HepG2 (cell line): ENCODE measurements around the gene NME1. TPM values are rescaled to one million over a fixed set of nuclear protein-coding genes. Genes with fewer than 3 reads are reported as not detected.

Experiments used
- ATF7 ChIP-seq, 2 experiments: fragments of 450-650 bp in 1 of 2; sonication (generic) in 1 of 2; formaldehyde crosslinking in 1 of 2; IDR thresholded peaks; 2 replicates each; pipeline versions ENCODE4 v1.4.0 to v1.6.1; 2016 to 2020; ENCODE audit warnings: antibody characterized with exemption in 1 of 2, mild to moderate bottlenecking in 1 of 2, missing genetic modification reagents in 1 of 2
- EZH2 ChIP-seq: conservative IDR thresholded peaks from 2 replicates; pipeline ENCODE4 v1.6.1; 2012; ENCODE audit warnings: mild to moderate bottlenecking, low read depth, low read length, moderate library complexity
- FOXO1 ChIP-seq: sonication (generic); formaldehyde crosslinking; IDR thresholded peaks from 2 replicates; pipeline ENCODE4 v1.4.0; 2020; ENCODE audit warnings: missing genetic modification reagents
- GZF1 ChIP-seq: sonication (generic); formaldehyde crosslinking; IDR thresholded peaks from 2 replicates; pipeline ENCODE4 v1.5.1; 2020; ENCODE audit warnings: mild to moderate bottlenecking, missing genetic modification reagents
- HOXD1 ChIP-seq: sonication (generic); formaldehyde crosslinking; IDR thresholded peaks from 2 replicates; pipeline ENCODE4 v1.5.0; 2020; ENCODE audit warnings: missing genetic modification reagents
- MTF2 ChIP-seq: sonication (generic); formaldehyde crosslinking; IDR thresholded peaks from 2 replicates; pipeline ENCODE4 v1.5.0; 2020; ENCODE audit warnings: missing genetic modification reagents, borderline replicate concordance
- NR2F2 ChIP-seq: IDR thresholded peaks from 2 replicates; pipeline ENCODE4 v1.6.1; 2012; ENCODE audit warnings: low read depth, inconsistent platforms, borderline replicate concordance
- ONECUT2 ChIP-seq: sonication (generic); formaldehyde crosslinking; IDR thresholded peaks from 2 replicates; pipeline ENCODE4 v1.4.0; 2020; ENCODE audit warnings: missing genetic modification reagents
- RFX5 ChIP-seq: IDR thresholded peaks from 2 replicates; pipeline ENCODE4 v1.6.1; 2011; ENCODE audit warnings: low read depth, low read length, improper control_type of control experiment
- RXRA ChIP-seq: sonication (generic); formaldehyde crosslinking; IDR thresholded peaks from 2 replicates; pipeline ENCODE4 v1.5.1; 2020; ENCODE audit warnings: missing genetic modification reagents
- SMARCC2 ChIP-seq: fragments of 450-650 bp; IDR thresholded peaks from 2 replicates; pipeline ENCODE4 v1.6.1; 2017; ENCODE audit warnings: antibody characterized with exemption, mild to moderate bottlenecking
- SYNCRIP ChIP-seq: fragments of 200-400 bp; formaldehyde crosslinking; IDR thresholded peaks from 2 replicates; pipeline ENCODE4 v1.6.1; 2018; ENCODE audit warnings: mild to moderate bottlenecking, low read depth, low read length; ENCODE audit not compliant: insufficient read depth
- TCF7 ChIP-seq: sonication (generic); IDR thresholded peaks from 2 replicates; pipeline ENCODE4 v1.6.1; 2016; ENCODE audit warnings: antibody characterized with exemption, low read depth
- TMF1 ChIP-seq: sonication (generic); formaldehyde crosslinking; IDR thresholded peaks from 2 replicates; pipeline ENCODE4 v1.8.1; 2022; ENCODE audit warnings: low read depth, missing genetic modification reagents
- TRIM24 ChIP-seq: sonication (generic); formaldehyde crosslinking; IDR thresholded peaks from 2 replicates; pipeline ENCODE4 v1.8.0; 2022; ENCODE audit warnings: mild to moderate bottlenecking, missing genetic modification reagents
- ZEB1 ChIP-seq: IDR thresholded peaks from 2 replicates; pipeline ENCODE4 v1.6.1; 2012; ENCODE audit warnings: mild to moderate bottlenecking, low read depth, inconsistent platforms; ENCODE audit not compliant: insufficient replicate concordance
- ZNF17 ChIP-seq: sonication (generic); formaldehyde crosslinking; IDR thresholded peaks from 2 replicates; pipeline ENCODE4 v1.5.0; 2020; ENCODE audit warnings: mild to moderate bottlenecking, missing genetic modification reagents
- ZNF317 ChIP-seq: sonication (generic); formaldehyde crosslinking; IDR thresholded peaks from 2 replicates; pipeline ENCODE4 v1.5.0; 2020; ENCODE audit warnings: mild to moderate bottlenecking, missing genetic modification reagents
- ZNF382 ChIP-seq: sonication (generic); formaldehyde crosslinking; IDR thresholded peaks from 2 replicates; pipeline ENCODE4 v1.5.0; 2020; ENCODE audit warnings: missing genetic modification reagents, mild to moderate bottlenecking, borderline replicate concordance
- ZSCAN20 ChIP-seq: sonication (generic); formaldehyde crosslinking; IDR thresholded peaks from 2 replicates; pipeline ENCODE4 v1.4.0; 2020; ENCODE audit warnings: missing genetic modification reagents, mild to moderate bottlenecking, borderline replicate concordance
- polyA plus RNA-seq, 8 experiments: library from polyadenylated mRNA; depleted of rRNA in 3 of 8; stranded (reverse) in 7 of 8; unstranded in 1 of 8; fragments of >200 nt; fragmentation: Illumina TruSeq in 4 of 8; extraction: Trizol in 4 of 8; gene quantifications; 2 replicates each; pipeline versions ENCODE4 v1.2.1 to v1.2.3, GENCODE V29; 2011 to 2016; ENCODE audit warnings: low read depth in 4 of 8, missing spikeins in 1 of 8, mixed read lengths in 1 of 8; ENCODE audit not compliant: insufficient read depth in 1 of 8
- total RNA-seq, 5 experiments: library from RNA; depleted of rRNA; stranded (reverse); fragments of >200 nt; fragmentation: Illumina TruSeq; extraction: Trizol; gene quantifications; 2 replicates each; pipeline ENCODE4 v1.2.3, GENCODE V29; 2016; ENCODE audit warnings: low read depth in 1 of 5
- TF ChIP-seq, protein P1 (sequence below), 2 experiments: IDR thresholded peaks; 2 replicates each; pipeline ENCODE4 v1.6.1; 2011 to 2012; ENCODE audit warnings: low read length in 2 of 2, borderline replicate concordance in 1 of 2, low read depth in 1 of 2, mild to moderate bottlenecking in 1 of 2, moderate library complexity in 1 of 2
- TF ChIP-seq, protein P2 (sequence below): sonication (generic); formaldehyde crosslinking; IDR thresholded peaks from 2 replicates; pipeline ENCODE4 v1.8.1; 2023; ENCODE audit warnings: missing genetic modification reagents, mild to moderate bottlenecking, borderline replicate concordance
- TF ChIP-seq, protein P3 (sequence below): sonication (generic); formaldehyde crosslinking; IDR thresholded peaks from 2 replicates; pipeline ENCODE4 v1.8.0; 2022; ENCODE audit warnings: mild to moderate bottlenecking, missing genetic modification reagents, moderate library complexity
- TF ChIP-seq, protein P4 (sequence below): sonication (generic); formaldehyde crosslinking; IDR thresholded peaks from 2 replicates; pipeline ENCODE4 v1.8.1; 2023; ENCODE audit warnings: mild to moderate bottlenecking, inconsistent platforms, moderate library complexity, missing genetic modification reagents, borderline replicate concordance

Gene NME1
- total and polyA plus RNA-seq, 2 of the 13 experiments (the other 11 are each of a cell fraction or from before 2014, with no cell fraction given) = 295 to 516 TPM

DNA sequence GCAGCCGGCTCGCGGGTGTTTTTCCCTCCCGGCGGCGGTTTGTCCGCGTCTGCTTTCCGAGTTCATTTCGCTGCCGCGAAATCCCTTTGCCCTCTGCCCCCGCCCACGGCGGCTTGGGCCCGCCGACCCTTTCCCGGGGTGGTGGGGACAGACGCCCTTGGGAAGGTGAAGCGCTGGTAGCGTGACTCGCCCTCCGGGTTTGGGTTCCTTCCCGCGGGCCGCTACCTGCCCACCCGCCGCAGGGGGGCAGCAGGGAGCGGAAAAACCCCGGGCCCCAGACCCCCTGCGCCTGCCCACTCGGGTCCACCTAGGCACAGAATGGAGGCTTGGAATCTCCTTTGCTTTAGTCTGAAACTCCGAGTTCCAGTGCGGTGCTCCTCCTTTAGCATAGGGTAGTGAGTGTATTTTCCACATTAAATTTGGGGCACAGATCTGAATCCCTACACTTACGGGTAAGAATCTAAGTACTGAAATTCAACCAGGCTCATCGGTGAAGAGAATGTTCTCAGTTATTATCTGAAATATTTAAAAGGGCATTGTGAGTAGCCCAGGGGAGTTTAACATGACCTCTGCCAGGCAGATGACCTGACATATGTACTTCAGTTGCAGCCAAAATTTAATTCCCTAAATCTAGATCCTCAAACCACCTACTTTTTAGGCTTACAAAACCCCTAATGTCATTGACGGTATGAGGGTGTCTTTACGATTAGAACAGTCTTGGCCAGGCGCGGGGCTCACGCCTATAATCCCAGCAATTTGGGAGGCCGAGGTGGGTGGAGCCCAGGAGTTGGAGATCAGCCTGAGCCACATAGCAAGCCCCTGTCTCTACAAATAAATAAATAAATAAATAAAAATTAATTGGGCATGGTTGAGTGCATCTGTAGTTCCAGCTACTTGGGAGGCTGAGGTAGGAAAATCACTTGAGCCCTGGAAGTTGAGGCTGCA, 13.9 kb downstream of the NME1 start (continued):
- TF ChIP-seq, protein P1, sequence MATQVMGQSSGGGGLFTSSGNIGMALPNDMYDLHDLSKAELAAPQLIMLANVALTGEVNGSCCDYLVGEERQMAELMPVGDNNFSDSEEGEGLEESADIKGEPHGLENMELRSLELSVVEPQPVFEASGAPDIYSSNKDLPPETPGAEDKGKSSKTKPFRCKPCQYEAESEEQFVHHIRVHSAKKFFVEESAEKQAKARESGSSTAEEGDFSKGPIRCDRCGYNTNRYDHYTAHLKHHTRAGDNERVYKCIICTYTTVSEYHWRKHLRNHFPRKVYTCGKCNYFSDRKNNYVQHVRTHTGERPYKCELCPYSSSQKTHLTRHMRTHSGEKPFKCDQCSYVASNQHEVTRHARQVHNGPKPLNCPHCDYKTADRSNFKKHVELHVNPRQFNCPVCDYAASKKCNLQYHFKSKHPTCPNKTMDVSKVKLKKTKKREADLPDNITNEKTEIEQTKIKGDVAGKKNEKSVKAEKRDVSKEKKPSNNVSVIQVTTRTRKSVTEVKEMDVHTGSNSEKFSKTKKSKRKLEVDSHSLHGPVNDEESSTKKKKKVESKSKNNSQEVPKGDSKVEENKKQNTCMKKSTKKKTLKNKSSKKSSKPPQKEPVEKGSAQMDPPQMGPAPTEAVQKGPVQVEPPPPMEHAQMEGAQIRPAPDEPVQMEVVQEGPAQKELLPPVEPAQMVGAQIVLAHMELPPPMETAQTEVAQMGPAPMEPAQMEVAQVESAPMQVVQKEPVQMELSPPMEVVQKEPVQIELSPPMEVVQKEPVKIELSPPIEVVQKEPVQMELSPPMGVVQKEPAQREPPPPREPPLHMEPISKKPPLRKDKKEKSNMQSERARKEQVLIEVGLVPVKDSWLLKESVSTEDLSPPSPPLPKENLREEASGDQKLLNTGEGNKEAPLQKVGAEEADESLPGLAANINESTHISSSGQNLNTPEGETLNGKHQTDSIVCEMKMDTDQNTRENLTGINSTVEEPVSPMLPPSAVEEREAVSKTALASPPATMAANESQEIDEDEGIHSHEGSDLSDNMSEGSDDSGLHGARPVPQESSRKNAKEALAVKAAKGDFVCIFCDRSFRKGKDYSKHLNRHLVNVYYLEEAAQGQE (IDR thresholded peaks at IDR 0.05; ENCODE audit: borderline replicate concordance in 1 of 2, low read depth in 1 of 2, low read length in 2 of 2) = no peak
- TF ChIP-seq RFX5 (no peak), ZNF317 (CRISPR knock-in tag) (0 out of 2 replicates have a peak, but pooled peaks have one; percentile 63), SYNCRIP (no peak), ATF7 (IDR thresholded peaks at IDR 0.05) (no peak), ATF7 (CRISPR knock-in tag; IDR thresholded peaks at IDR 0.05) (0 out of 2 replicates have a peak, but pooled peaks have one; percentile 7), TMF1 (CRISPR knock-in tag) (peak; percentile 81), HOXD1 (no peak), ZSCAN20 (CRISPR knock-in tag) (no peak; the same call in 1 of the 2 replicates), EZH2 (no peak), SMARCC2 (no peak), ZNF382 (CRISPR knock-in tag) (no peak), ZEB1 (no peak), MTF2 (CRISPR knock-in tag) (no peak), ZNF17 (CRISPR knock-in tag) (no peak), GZF1 (CRISPR knock-in tag) (0 out of 2 replicates have a peak, but pooled peaks have one; percentile 22), TRIM24 (no peak), RXRA (CRISPR knock-in tag) (no peak; the same call in 1 of the 2 replicates), TCF7 (no peak), FOXO1 (CRISPR knock-in tag) (no peak), ONECUT2 (CRISPR knock-in tag) (no peak), NR2F2 (no peak)
- TF ChIP-seq, protein P2, sequence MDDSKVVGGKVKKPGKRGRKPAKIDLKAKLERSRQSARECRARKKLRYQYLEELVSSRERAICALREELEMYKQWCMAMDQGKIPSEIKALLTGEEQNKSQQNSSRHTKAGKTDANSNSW (CRISPR knock-in tag) = 0 out of 2 replicates have a peak, but pooled peaks have one; percentile 18
- TF ChIP-seq, protein P3, sequence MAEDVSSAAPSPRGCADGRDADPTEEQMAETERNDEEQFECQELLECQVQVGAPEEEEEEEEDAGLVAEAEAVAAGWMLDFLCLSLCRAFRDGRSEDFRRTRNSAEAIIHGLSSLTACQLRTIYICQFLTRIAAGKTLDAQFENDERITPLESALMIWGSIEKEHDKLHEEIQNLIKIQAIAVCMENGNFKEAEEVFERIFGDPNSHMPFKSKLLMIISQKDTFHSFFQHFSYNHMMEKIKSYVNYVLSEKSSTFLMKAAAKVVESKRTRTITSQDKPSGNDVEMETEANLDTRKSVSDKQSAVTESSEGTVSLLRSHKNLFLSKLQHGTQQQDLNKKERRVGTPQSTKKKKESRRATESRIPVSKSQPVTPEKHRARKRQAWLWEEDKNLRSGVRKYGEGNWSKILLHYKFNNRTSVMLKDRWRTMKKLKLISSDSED = no peak
- TF ChIP-seq, protein P4, sequence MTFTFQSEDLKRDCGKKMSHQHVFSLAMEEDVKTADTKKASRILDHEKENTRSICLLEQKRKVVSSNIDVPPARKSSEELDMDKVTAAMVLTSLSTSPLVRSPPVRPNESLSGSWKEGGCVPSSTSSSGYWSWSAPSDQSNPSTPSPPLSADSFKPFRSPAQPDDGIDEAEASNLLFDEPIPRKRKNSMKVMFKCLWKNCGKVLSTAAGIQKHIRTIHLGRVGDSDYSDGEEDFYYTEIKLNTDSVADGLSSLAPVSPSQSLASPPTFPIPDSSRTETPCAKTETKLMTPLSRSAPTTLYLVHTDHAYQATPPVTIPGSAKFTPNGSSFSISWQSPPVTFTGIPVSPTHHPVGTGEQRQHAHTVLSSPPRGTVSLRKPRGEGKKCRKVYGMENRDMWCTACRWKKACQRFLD (CRISPR knock-in tag) = no peak
